ENCODE data around the gene LARP4B.
"Not testable (repeated sequence)": the region's sequence is repeated elsewhere in the genome, so short reads cannot be mapped to it uniquely, and the experiment has no call there.

The LARP4B gene

DNA sequence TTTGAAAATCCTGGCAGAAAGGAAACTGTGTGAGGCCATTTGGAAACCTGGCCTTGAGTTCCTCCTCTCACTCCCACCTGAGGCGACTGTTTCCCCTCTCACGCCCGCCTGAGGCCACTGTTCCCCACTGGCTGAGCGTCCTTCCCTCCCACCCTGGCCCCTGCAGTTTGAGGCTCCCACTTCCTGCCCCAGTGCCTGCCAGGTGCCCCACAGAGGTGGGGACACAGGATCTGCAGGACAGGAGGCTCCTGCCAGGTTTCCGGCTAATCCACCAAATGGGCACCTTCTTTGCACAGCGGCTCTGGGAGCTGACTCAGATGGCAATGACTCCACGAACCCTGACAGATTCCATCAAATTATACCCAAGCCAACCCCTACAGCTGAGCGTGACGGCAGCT is 24.3 kb upstream of the LARP4B start:
- DNase-seq, result no peak

DNA sequence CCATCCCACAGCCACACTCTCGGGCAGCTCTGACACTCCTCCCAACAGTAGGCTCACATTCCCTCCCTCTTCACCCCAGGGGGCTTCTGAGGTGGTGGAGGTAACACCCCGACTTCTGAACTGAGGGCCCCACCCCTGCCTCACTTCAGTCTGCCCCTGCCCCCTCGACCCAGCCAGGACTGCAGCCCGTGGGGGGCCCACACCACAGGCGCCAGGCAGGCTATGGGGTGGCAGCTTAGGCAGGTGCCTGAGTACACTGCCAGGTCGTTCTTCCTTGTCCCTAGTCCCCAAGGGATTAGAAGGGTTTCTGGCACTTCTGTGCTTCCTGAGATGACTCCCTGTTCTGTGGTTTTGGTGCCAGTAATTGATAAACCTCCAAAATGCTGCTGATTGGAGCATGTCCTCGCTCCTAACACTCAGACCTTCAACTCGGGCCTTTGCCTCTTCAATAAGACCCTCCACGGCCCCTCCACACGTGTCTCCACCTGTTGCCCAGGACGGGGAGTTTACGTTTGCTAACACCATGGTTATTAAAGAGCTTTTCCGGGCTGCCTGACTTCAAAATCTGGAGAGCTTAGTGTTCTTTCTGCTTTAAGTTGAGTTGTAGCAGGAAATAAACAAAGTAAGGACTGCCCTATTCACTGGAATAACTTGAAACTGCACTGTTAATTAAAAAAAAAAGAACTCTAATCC is 23.8 kb upstream of the LARP4B start:
- DNase-seq, result no peak

DNA sequence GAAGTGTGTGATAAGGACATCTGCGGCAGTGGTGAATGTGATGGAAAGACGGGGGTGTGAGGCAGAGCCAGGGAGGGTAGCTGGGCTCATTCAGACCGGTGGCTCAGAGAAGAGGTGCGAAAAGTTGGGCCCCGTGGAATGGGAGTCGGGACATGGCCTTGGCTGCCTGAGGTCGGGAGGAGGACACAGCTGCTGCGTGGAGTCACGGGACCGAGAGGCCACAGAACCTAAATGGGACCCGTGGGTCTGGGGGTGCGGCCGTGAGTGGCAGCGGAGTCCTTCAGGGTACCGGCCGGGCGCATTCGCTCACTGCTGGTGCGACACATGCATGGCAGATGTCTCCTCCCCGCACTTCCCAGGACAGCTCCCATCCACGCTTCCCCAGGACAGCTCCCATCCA is 22.9 kb upstream of the LARP4B start:
- no peak for DNase-seq

DNA sequence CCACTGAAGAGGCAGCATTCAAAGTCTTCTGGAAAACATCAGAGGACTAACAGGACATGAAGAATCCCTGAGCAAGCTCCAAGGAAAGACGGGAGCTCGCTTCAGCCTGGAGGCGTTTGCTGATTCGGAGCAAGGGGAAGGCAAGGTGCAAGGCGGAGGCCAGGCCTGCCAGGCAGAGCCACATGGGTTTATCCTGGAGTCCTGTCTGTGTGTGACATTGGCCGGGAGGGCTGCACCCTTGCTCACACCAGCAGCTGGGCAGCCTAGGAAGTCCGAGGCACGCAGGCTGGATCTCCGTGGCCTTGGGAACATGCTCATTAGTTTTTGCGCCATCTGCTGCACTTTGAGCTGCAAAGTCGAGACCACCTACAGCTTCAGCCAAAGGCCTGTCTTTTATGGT is 22.3 kb upstream of the LARP4B start:
- no peak for DNase-seq

DNA sequence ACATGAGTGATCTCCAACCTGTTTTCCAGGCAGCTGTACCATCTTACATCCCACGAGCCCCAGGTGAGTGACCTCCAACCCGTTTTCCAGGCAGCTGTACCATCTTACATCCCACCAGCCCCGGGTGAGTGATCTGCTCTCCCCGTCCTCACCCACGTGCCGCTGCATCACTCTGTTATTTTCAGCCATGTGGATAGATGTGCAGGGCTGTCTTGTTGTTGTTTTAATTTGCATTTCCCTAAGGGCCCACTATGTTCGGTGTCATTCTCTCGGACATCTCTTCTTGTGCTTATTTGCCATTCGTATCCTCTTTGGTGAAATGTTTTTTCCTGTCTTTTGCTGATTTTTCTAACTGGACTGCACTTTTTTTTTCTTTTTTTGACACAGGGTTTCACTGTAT is 17.9 kb upstream of the LARP4B start:
- no peak for DNase-seq

DNA sequence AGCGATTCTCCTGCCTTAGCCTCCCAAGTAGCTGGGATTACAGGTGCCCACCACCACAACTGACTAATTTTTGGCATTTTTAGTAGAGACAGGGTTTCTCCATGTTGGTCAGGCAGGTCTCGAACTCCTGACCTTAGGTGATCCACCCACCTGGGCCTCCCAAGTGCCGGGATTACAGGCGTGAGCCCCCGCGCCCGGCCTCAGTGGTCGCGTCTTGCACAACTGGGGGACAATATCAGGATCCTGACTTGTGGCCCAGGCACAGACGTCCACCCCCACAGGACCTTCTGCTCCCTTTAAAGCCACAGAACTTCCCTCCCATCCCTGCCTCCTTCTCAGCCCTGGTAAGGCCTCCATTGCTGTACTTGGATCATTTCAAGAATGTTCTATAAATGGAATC is 16.8 kb upstream of the LARP4B start:
- DNase-seq, result no peak

DNA sequence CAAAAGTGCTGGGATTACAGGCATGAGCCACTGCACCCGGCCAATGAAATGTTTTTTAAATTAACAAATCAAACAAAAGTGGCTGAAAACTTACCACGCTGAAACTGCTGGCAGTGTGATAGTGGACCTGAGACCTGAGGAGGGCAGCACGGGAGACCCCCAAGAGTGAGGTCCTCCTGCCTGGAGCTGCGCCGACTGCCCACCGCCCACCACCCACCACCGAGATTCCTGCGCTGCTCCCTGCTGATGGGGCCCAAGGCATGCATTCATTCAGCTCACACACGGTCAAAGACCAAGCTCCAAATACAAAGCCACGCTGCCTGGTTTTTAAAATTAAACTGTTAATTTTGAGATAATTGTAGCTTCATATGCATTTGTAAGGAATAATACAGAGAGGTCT is 16.4 kb upstream of the LARP4B start:
- no peak for DNase-seq

DNA sequence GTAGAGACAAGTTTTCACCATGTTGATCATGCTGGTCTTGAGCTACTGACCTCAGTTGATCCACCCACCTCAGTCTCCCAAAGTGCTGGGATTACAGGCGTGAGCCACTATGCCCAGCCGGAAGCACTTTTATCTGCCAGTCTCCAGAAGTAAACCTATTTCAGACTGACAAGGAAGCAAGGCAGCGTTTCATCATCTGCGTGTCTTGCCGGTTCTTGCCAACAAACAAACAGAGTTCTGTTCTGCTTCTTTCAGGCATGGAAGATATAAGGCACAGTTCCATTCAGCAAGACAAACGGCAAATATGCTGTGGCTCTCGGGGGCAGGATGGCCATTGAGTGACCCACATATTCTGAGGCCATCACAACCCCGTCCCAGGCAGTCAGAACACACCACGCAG is 15.5 kb upstream of the LARP4B start:
- no peak for DNase-seq

DNA sequence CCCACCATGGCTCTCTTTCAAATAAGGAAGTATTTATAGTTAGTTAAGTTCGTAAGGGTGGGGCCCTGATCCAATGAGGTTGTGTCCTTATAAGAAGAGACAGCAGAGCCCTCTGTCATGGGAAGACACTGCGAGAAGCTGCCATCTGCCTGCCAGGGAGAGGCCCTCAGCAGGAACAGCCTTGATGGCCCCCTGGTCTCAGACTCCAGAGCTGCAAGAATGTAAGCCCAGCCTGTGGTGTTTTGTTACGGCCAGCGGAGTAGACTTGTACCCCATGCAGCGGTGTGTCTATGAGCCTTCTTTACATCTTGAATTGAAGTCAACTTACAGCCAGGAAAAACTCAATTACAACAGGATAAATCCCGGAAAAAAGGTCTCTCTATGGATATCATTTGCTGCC is 14.3 kb upstream of the LARP4B start:
- DNase-seq, result no peak

DNA sequence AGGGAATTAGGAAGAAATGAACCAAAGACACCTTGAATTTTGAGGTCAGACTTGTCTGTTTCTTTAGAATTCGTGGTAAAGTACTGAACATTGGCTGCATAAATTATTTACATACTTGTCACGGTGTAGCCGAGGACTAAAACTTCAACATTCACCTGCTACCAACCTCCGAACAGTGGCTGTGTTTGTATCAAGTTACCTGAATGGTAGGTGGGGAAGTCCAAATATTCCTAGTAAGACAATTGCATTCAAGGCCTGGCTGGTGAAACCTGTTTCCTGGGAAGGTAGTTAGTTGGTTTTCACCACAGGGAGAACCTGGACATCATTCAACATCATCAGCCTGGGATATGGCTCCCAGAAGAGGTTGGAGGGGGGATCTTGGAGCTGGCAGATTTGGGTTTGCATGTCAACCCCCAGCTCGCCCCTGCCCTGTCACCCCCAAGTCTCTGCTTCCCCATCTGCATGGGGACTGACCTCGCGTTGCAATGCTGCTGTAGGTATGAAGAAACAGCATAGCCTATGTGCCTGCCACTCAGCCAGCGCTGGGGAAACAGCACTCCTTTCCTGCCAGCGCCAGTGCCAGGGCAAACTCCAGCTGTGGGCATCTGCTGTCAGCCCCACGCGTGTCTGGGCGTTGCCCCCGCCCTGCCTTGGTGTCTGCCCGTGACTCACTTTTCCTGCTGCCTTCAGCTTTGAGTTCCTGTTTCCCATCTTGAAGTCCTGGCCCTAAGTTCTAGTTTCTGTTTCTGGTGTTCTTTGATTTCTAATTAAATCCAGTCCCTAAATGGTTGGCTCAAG is 12.7 kb upstream of the LARP4B start:
- DNase-seq, result no peak

DNA sequence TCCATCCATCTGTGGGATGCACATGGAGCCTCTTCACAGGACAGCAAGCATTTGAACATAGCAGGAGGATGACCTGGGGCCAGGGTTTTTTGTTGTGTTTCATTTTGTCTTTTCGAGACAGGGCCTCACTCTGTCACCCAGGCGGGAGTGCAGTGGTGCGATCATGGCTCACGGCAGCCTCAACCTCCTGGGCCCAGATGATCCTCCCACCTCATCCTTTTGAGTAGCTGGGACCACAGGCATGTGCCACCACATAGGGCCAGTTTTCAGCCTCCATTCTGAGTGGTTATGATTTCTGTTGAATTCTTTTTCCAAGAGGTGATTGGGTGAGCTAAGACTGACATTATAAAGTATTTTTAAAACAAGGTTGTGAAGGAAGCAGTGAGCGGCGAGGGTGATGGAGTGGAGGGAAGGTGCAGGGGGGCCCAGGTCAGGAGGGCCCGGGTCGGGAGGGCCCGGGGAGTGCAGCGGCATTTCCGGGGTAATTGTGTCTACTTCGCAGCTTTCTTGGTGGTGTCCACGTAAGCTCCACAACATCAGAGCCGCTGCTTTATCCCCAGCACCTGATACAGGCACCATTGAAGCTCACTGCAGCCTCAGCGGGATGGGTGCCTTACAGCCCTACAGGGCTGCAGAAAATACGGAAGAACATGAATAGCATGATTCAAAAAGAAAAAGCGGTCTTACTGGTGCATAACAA is 12.0 kb upstream of the LARP4B start:
- no peak for DNase-seq

DNA sequence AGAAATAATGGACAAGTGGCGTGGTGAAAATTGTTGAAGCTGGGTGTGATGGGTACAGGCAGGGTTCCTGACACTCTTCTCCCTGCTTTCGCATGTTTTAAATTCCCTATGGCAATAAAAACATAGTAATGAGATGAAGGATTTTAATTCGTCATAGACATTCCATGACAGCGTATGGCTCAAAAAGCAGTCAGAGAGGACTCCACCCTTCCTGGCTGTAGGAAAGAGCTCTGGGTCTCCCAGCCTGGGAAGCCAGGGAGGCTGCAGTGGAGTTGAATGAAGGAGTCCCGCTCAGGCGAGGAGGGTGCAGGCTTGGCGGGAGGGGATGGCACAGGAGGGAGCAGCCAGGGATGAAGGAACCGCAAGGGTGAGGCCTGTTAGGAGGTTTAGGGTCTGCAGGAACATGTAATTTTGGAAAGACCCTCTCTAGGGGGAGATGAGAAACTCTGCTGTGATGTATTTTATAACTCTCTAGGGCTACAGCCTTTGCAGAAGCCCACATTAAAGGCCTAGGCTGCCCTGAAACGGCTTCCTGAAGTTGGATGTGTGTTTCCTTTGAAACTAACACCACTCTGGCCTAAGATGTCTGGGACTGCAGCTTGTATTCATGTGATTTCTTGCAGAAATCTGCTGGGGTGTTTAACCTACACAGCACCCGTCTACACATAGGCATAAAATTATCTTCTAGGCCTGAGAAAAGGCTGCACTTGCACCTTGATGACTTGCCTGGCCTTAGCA is 7.6 kb upstream of the LARP4B start:
- no peak for DNase-seq

DNA sequence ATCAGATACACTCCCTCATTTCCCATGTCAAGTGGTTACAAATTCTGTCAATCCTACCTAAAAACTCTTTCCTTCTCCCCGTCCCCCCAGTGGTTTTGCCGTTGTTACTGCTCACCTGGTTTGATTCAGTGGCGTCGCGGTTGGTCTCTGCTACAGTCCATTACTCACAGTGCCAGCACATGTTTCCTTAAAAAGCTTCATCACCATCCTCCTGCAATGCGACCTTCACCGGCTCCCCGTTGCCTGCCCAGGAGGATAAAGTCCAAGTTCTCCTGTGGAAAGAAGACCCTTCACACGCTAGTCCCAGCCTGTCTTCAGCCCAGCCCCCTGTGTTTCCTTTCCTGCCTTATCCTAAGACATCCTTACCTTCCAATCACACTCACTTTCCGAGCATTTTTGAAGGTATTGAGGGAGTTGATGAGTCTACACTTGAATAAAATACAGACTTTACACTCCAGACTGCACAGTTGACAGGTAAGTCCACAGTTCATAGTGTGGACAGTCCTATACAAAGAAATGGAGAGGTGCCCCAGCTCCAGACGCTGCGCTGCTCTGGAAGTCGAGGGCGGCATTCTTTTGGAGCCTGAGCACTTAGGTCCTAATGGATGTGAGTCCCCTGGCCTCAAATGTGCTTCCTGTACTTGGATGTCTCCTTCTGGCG is 3.4 kb upstream of the LARP4B start:
- no peak for DNase-seq

DNA sequence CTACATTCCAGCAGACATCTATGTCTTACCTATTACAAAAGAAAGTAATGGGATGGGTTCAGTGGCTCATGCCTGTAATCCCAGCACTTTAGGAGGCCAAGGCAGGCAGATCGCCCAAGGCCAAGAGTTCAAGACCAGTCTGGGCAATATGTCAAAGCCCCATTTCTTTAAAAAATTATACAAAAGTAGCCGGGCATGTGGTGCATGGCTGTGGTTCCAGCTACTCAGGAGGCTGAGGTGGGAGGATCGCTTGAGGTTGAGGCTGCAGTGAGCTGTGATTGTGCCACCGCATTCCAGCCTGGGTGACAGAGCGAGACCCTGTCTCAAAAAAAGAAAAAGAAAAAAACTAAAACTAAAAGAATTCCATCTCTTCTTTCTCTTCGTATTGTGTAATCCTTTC is 2.7 kb upstream of the LARP4B start:
- not testable (repeated sequence) for DNase-seq

DNA sequence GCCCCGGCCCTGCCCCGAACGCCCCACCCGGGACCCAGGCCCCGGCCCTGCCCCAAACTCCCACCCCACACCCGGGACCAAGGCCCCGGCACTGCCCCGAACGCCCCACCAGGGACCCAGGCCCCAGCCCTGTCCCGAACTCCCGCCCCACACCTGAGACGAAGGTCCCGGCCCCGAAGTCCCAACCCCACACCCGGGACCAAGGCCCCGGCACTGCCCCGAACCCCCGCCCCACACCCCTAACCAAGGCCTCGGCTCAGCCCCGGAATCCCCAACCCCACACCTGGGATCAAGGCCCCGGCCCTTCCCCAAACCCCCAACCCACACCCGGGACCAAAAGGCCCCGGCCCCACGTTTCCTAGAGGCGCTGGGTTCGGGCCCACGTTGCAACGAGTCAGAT is 1.1 kb upstream of the LARP4B start:
- DNase-seq, result no peak

DNA sequence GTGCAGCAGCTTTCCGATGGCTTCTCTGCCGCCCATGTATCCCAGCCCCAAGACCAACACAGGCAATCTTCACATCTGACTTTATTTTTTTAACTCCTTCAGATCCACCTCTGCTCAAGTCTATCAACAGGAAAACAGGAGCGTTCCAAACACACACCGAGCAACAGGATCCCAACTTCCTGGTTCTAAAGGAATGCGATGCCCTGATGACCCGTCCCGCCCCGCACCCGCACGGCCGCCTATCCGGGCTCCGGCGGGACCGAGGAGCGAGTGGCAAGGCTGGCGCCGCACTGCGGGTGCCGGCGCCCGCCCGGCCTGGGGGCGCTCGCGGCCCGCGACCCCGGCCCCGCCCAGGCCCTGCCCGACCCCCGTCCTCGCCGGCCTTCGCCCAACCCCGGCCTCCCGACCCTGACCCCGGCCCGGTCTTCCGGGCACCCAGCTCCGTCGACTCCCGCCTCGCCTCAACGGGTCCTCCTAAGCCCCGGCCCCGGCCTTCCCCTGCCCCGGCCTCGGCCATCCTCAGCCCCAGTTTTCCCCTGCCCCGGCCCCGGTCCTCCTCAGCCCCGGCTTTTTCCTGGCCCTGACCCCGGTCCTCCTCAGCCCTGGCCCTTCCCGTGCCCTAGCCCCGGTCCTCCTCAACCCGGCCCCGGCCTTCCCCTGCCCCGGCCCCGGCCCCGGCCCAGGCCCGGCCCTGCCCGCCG is 730 bp downstream of the LARP4B start:
- peak; percentile 39 for DNase-seq

DNA sequence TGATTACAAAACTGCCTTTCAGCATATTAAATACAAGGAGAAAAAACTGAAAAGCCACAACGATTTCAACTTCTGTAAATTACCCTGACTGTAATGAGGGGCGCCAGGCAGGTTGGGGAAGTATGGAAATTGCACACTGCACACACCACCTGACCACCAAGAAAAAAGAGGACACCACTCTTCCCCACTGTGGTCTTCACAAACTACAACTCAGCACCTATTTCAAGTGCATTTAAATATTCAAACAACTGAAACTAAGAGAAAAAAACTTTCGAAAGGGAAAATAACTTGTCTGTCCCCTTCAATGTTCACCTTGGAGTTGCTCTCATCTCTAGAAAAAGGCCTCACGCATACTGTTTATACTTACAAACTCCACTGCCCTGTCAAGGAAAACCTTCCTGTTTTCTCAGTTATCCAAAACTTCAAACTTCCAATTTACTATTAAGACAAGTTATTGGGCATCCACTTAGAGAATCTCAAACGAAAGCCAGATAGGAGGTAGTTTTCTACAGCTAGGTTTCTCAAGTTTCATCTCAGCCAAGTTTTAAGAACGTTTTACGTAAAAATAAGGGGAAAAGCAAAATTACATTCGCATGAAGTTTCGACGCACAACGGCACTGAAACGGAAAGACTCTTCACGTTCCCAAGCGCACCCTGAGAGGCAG is 1.4 kb downstream of the LARP4B start:
- DNase-seq, result no peak

DNA sequence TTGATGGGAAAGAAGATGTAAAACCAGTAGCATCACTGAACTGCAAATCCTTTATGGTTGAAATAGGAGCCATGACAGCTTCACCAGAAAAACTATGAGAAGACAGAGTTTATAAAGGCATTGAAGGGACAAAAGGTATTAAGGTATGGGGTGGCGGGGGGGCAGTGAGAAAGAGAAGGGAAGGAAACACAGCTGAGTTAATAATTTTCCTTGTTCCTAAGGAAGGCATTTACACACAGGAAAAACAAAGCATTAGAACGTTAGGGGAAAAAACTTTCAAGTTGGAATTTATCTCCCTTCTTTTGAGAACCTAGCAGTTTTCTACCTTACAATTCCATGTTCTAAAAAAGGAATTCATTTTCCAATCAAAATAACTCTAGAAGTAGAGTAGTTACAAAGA is 4.4 kb downstream of the LARP4B start:
- no peak for DNase-seq

DNA sequence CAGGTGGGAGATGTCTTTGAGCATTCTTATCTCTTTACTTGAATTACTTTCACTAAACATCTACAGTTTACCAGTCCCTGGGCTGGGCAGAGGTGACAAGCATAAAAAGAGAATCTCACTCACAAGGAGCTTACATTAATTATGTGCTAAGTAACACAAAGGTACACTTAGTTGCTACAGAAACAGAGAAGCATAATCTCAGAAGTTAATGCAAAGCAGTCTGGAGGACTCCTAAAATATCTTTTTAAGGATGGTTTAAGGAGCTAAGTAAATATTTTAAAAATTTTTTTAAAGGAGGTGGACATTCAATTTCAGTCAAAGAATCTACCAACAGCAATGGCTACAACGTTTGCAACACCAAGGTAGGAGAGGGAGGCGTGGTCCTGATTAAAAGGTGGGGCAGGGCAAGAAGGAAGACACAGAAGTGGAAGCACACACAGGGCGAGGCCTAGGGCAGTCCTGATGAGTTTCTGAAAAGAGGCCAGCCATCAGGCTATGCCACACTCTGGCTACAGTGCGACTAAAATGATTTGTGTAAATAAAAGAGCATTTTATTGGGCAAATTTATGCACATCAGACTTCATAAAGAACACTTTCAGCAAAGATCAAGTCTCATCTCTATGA is 5.3 kb downstream of the LARP4B start:
- no peak for DNase-seq

DNA sequence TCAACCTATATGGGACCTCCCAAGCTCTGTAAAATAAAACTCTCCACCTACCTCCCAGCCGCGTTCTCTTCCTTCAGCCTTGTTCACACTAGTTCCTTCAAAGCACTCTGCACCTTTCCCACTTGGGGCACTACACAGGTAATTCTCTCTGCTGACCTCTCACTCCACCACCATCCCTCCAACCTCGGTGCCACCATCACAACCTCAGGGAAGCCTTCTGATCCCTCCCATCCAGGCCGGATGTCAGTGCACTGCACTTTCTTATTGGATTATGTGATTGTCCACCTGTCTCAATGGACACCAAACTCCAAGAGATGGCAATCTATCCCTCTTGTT is 7.0 kb downstream of the LARP4B start:
- no peak for DNase-seq

DNA sequence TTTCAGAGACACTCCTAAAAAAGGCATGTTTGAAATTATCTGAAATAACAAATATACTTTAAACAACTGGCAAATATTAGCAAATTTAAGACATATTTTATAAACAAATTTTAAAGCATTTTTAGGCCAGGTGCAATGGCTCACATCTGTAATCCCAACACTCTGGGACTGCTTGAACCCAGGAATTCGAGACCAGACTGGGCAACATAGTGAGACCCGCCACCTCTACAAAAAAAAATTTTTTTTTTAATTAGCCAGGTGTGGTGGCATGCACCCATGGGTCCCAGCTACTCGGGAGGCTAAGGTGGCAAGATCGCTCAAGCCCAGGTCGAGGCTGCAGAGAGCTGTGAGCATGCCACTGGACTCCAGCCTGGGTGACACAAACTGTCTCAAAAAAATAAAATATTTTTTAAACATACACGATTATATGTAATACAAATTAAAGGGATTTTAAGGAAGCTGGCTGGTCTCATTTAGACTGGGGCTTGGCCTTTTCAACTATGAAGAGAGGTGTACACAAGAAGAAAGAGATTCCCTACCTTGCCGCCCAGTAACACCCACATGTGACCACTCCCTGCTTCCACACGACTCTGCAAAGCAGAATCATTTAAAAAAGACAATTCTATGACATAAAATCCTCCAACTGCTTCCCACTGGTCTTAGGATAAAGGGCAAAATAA is 7.5 kb downstream of the LARP4B start:
- DNase-seq, result no peak
